Smooth muscle cell (in vitro differentiated cells): ENCODE results near the gene SNRNP200. TPM values are rescaled to one million over a fixed set of nuclear protein-coding genes. Genes with fewer than 3 reads are reported as not detected.

Experiments
- DNase-seq: peaks from one replicate; lab custom pipeline; 2025; ENCODE audit not compliant: unreplicated experiment; lab: John Stamatoyannopoulos, UW
- H2AFZ ChIP-seq: fragments of 200-600 bp; sonication (generic); 2 replicates; pipeline ENCODE4 v1.6.0; 2016; ENCODE audit warnings: antibody characterized with exemption, low read depth, mild to moderate bottlenecking
- H3F3A ChIP-seq: fragments of 200-600 bp; sonication (generic); 2 replicates; pipeline ENCODE4 v1.6.0; 2017; ENCODE audit warnings: antibody characterized with exemption, low read depth
- H3K27ac ChIP-seq: fragments of 200-600 bp; sonication (generic); 2 replicates; pipeline ENCODE4 v1.5.1; 2016; ENCODE audit warnings: low read depth, mild to moderate bottlenecking
- H3K27me3 ChIP-seq: fragments of 200-600 bp; sonication (generic); 2 replicates; pipeline ENCODE4 v1.6.1; 2016; ENCODE audit warnings: low read depth, mild to moderate bottlenecking
- H3K36me3 ChIP-seq: fragments of 200-600 bp; sonication (generic); 2 replicates; pipeline ENCODE4 v1.5.1; 2016; ENCODE audit warnings: low read depth
- H3K4me1 ChIP-seq: fragments of 200-600 bp; sonication (generic); 2 replicates; pipeline ENCODE4 v1.5.1; 2016; ENCODE audit warnings: low read depth
- H3K4me2 ChIP-seq: fragments of 200-600 bp; sonication (generic); 2 replicates; pipeline ENCODE4 v1.6.0; 2016; ENCODE audit warnings: mild to moderate bottlenecking
- H3K4me3 ChIP-seq: fragments of 200-600 bp; sonication (generic); 2 replicates; pipeline ENCODE4 v1.5.1; 2016; ENCODE audit warnings: mild to moderate bottlenecking
- H3K79me2 ChIP-seq: fragments of 200-600 bp; sonication (generic); 2 replicates; pipeline ENCODE4 v1.6.0; 2016; ENCODE audit warnings: low read depth, mild to moderate bottlenecking
- H3K9ac ChIP-seq: fragments of 200-600 bp; sonication (generic); 2 replicates; pipeline ENCODE4 v1.6.0; 2016; ENCODE audit warnings: low read depth
- H3K9me3 ChIP-seq: fragments of 200-600 bp; sonication (generic); replicated peaks from 2 replicates; pipeline ENCODE4 v1.5.1; 2016; ENCODE audit warnings: low read depth
- H4K20me1 ChIP-seq: fragments of 200-600 bp; sonication (generic); 2 replicates; pipeline ENCODE4 v1.6.0; 2016; ENCODE audit warnings: low read depth
- CTCF ChIP-seq: fragments of 200-600 bp; sonication (generic); IDR thresholded peaks from 2 replicates; pipeline ENCODE4 v1.5.1; 2017; ENCODE audit warnings: borderline replicate concordance, mild to moderate bottlenecking, antibody characterized with exemption; ENCODE audit not compliant: insufficient read depth, poor library complexity, severe bottlenecking
- WGBS: methylation state at CpG from one replicate; pipeline ENCODE4 v1.1.7; 2016; ENCODE audit warnings: low lambda C conversion rate; 5-methylcytosine and 5-hydroxymethylcytosine counted together
- polyA plus RNA-seq: library from polyadenylated mRNA; unstranded; fragments of >200 nt; fragmentation: Nextera tagmentation; extraction: Ambion mirVana; gene quantifications from 2 replicates; pipeline ENCODE4 v1.2.1, GENCODE V29; 2016
- total RNA-seq: library from RNA; depleted of rRNA; stranded (reverse); fragments of >200 nt; gene quantifications from 2 replicates; pipeline ENCODE4 v1.2.3, GENCODE V29; 2014

SNRNP200 gene
- total and polyA plus RNA-seq, 2 experiments from 2014 or later, result 49.5 to 54.1 TPM

- peak overlapping the region; percentile 95 for H2AFZ ChIP-seq
- H3K27ac ChIP-seq, result peak overlapping the region; percentile 73
- no peak for TF ChIP-seq CTCF
These were observed 40.5 kb downstream of the SNRNP200 start for GRCh38 chr2:96264656-96265348.

DNA sequence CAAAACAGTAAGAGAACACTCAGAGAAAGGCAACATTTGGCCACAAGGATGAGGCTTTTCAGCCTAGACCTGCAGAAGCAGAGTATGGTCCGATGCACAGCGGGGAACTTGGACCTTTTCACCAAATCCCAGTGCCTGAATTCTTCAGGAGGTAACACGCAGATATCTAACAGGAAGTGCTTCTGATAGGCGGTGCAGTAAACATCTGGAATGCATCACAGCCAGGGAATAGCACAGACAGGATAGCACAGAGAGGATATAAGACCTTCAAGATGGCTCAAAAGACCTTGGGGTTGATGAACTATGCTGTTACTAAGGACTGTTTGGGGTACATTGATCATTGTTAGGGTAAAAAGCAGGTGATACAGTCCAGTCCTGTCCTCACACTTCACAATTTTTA lies 41.3 kb downstream of the SNRNP200 start:
- Histone ChIP-seq H3K4me3 (peak overlapping the region; percentile 73), H3K27me3 (no peaks in the 10 kb centered on the region), H3K4me2 (peak overlapping the region; percentile 95), H3F3A (peaks cover 16% of the 10 kb centered on the region), H3K36me3 (no peaks in the 10 kb centered on the region), H3K79me2 (peaks cover 67% of the 10 kb centered on the region), H3K9me3 (no peaks in the 10 kb centered on the region), H3K9ac (peak overlapping the region; percentile 93), H2AFZ (no peak overlapping the region), H3K27ac (no peak overlapping the region), H4K20me1 (peaks cover 49% of the 10 kb centered on the region), H3K4me1 (peaks cover 10% of the 10 kb centered on the region)
- no peak for DNase-seq
- TF ChIP-seq CTCF, result no peak
- 61% methylated on average over 4 of the region's 4 CpGs for WGBS

More at GRCh38 chr2:96264656-96265348, 40.5 kb downstream of the SNRNP200 start:
- peaks cover 10% of the 10 kb centered on the region for H3K4me1 ChIP-seq
- no peak for DNase-seq
- peak overlapping the region; percentile 73 for H3K4me3 ChIP-seq
- no peaks in the 10 kb centered on the region for H3K36me3 ChIP-seq
- no peaks in the 10 kb centered on the region for H3K9me3 ChIP-seq
- peaks cover 64% of the 10 kb centered on the region for H3K79me2 ChIP-seq
- H3K9ac ChIP-seq, result peak overlapping the region; percentile 93
- H4K20me1 ChIP-seq, result peaks cover 42% of the 10 kb centered on the region
- peaks cover 13% of the 10 kb centered on the region for H3F3A ChIP-seq
- peak overlapping the region; percentile 95 for H3K4me2 ChIP-seq
- H3K27me3 ChIP-seq, result no peaks in the 10 kb centered on the region
- WGBS, result 25% methylated on average over 30 of the region's 33 CpGs

- H3K4me1 ChIP-seq, result peaks cover 10% of the 10 kb centered on the region
- H3K27ac ChIP-seq, result no peak overlapping the region
- H3K27me3 ChIP-seq, result no peaks in the 10 kb centered on the region
- H3K9me3 ChIP-seq, result no peaks in the 10 kb centered on the region
- peaks cover 66% of the 10 kb centered on the region for H4K20me1 ChIP-seq
- no peak for TF ChIP-seq CTCF
- DNase-seq, result no peak
- no peak overlapping the region for H3K4me2 ChIP-seq
- H3K4me3 ChIP-seq, result no peak overlapping the region
- H3K36me3 ChIP-seq, result no peaks in the 10 kb centered on the region
- 93% methylated on average over 2 of the region's 2 CpGs for WGBS
- no peak overlapping the region for H3K9ac ChIP-seq
- no peak overlapping the region for H2AFZ ChIP-seq
- peaks cover 16% of the 10 kb centered on the region for H3F3A ChIP-seq
- H3K79me2 ChIP-seq, result peaks cover 73% of the 10 kb centered on the region
These were observed 43.0 kb downstream of the SNRNP200 start for GRCh38 chr2:96262306-96262705.
